ENCODE measurements around the gene GRB2.

GRB2 gene

GRCh38 chr17:75321506-75321905 lies 84.0 kb downstream of the GRB2 start:
- H3K9me3 ChIP-seq (ENCODE audit: severe bottlenecking): peaks cover 2% of the 10 kb centered on the region
- H3K36me3 ChIP-seq (ENCODE audit: low read depth): peaks cover 60% of the 10 kb centered on the region
- H3K4me3 ChIP-seq (ENCODE audit: severe bottlenecking): no peak overlapping the region
- no peak for DNase-seq (ENCODE audit: low spot score)
- H3K4me1 ChIP-seq (ENCODE audit: insufficient read depth, poor library complexity, severe bottlenecking): no peaks in the 10 kb centered on the region
- no peak overlapping the region for H3K27ac ChIP-seq (ENCODE audit: poor library complexity, severe bottlenecking)
- TF ChIP-seq, protein P1, sequence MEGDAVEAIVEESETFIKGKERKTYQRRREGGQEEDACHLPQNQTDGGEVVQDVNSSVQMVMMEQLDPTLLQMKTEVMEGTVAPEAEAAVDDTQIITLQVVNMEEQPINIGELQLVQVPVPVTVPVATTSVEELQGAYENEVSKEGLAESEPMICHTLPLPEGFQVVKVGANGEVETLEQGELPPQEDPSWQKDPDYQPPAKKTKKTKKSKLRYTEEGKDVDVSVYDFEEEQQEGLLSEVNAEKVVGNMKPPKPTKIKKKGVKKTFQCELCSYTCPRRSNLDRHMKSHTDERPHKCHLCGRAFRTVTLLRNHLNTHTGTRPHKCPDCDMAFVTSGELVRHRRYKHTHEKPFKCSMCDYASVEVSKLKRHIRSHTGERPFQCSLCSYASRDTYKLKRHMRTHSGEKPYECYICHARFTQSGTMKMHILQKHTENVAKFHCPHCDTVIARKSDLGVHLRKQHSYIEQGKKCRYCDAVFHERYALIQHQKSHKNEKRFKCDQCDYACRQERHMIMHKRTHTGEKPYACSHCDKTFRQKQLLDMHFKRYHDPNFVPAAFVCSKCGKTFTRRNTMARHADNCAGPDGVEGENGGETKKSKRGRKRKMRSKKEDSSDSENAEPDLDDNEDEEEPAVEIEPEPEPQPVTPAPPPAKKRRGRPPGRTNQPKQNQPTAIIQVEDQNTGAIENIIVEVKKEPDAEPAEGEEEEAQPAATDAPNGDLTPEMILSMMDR (IDR thresholded peaks at IDR 0.05; ENCODE audit: poor library complexity, severe bottlenecking): no peak
- no peaks in the 10 kb centered on the region for H3K27me3 ChIP-seq (ENCODE audit: insufficient read depth, poor library complexity, severe bottlenecking)
- ATAC-seq (ENCODE audit: low read depth): no peak

- Histone ChIP-seq H3K27ac (ENCODE audit: poor library complexity, severe bottlenecking) (no peak overlapping the region), H3K4me1 (ENCODE audit: insufficient read depth, poor library complexity, severe bottlenecking) (no peaks in the 10 kb centered on the region), H3K4me3 (ENCODE audit: severe bottlenecking) (no peak overlapping the region), H3K27me3 (ENCODE audit: insufficient read depth, poor library complexity, severe bottlenecking) (no peaks in the 10 kb centered on the region), H3K9me3 (ENCODE audit: severe bottlenecking) (peaks cover 2% of the 10 kb centered on the region), H3K36me3 (ENCODE audit: low read depth) (peaks cover 57% of the 10 kb centered on the region)
- ATAC-seq (ENCODE audit: low read depth) (no peak), DNase-seq (ENCODE audit: low spot score) (no peak)
- TF ChIP-seq, protein P1 (IDR thresholded peaks at IDR 0.05; ENCODE audit: poor library complexity, severe bottlenecking): no peak
Observed at GRCh38 chr17:75319904-75320691, 85.4 kb downstream of the GRB2 start.

- peaks cover 2% of the 10 kb centered on the region for H3K9me3 ChIP-seq (ENCODE audit: severe bottlenecking)
- no peaks in the 10 kb centered on the region for H3K4me1 ChIP-seq (ENCODE audit: insufficient read depth, poor library complexity, severe bottlenecking)
- ATAC-seq (ENCODE audit: low read depth) (no peak), DNase-seq (ENCODE audit: low spot score) (no peak)
- TF ChIP-seq, protein P1 (IDR thresholded peaks at IDR 0.05; ENCODE audit: poor library complexity, severe bottlenecking): no peak
- peaks cover 51% of the 10 kb centered on the region for H3K36me3 ChIP-seq (ENCODE audit: low read depth)
- no peaks in the 10 kb centered on the region for H3K27me3 ChIP-seq (ENCODE audit: insufficient read depth, poor library complexity, severe bottlenecking)
- no peak overlapping the region for H3K4me3 ChIP-seq (ENCODE audit: severe bottlenecking)
- no peak overlapping the region for H3K27ac ChIP-seq (ENCODE audit: poor library complexity, severe bottlenecking)
Observed at GRCh38 chr17:75318615-75319222, 86.8 kb downstream of the GRB2 start.

GRCh38 chr17:75318211-75318610 lies 87.3 kb downstream of the GRB2 start:
- TF ChIP-seq, protein P1 (IDR thresholded peaks at IDR 0.05; ENCODE audit: poor library complexity, severe bottlenecking): no peak
- H3K36me3 ChIP-seq (ENCODE audit: low read depth): peaks cover 48% of the 10 kb centered on the region
- no peaks in the 10 kb centered on the region for H3K27me3 ChIP-seq (ENCODE audit: insufficient read depth, poor library complexity, severe bottlenecking)
- ATAC-seq (ENCODE audit: low read depth) (no peak), DNase-seq (ENCODE audit: low spot score) (no peak)
- no peaks in the 10 kb centered on the region for H3K4me1 ChIP-seq (ENCODE audit: insufficient read depth, poor library complexity, severe bottlenecking)
- no peak overlapping the region for H3K27ac ChIP-seq (ENCODE audit: poor library complexity, severe bottlenecking)
- peaks cover 2% of the 10 kb centered on the region for H3K9me3 ChIP-seq (ENCODE audit: severe bottlenecking)
- no peak overlapping the region for H3K4me3 ChIP-seq (ENCODE audit: severe bottlenecking)

DNA sequence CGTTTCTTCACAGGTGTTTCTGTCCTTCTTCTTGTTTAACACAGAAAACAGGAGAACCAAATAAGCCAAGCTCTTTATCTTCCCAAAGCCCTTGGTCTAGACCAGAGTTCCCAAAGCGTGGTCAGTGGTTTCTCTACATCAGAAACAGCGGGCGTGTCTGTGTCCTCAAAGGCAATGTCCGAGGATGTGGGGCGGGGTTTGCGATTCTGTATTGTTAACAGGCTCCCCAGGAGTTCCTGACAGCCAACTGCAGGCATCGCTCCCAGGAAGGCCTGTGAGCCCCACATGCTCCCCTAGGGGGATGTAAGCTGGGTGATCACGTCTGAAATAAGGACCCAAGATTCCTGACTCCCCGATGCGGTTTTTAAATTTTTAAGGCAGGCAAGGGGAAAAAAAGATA lies 87.8 kb downstream of the GRB2 start:
- H3K27me3 ChIP-seq (ENCODE audit: insufficient read depth, poor library complexity, severe bottlenecking): no peaks in the 10 kb centered on the region
- H3K27ac ChIP-seq (ENCODE audit: poor library complexity, severe bottlenecking): no peak overlapping the region
- no peak overlapping the region for H3K4me3 ChIP-seq (ENCODE audit: severe bottlenecking)
- no peak for ATAC-seq (ENCODE audit: low read depth)
- TF ChIP-seq, protein P1 (IDR thresholded peaks at IDR 0.05; ENCODE audit: poor library complexity, severe bottlenecking): no peak
- H3K4me1 ChIP-seq (ENCODE audit: insufficient read depth, poor library complexity, severe bottlenecking): no peaks in the 10 kb centered on the region
- H3K9me3 ChIP-seq (ENCODE audit: severe bottlenecking): peaks cover 2% of the 10 kb centered on the region
- H3K36me3 ChIP-seq (ENCODE audit: low read depth): peaks cover 46% of the 10 kb centered on the region
- no peak for DNase-seq (ENCODE audit: low spot score)
